Cerebellar nuclear complex (tissue), 1 donor: Measurements from ENCODE around the gene CADM3.

Source experiments
- DNase-seq, 2 experiments: peaks; one replicate each; lab custom pipeline; 2025; lab: John Stamatoyannopoulos, UW

CADM3 gene

GRCh38 chr1:159207080-159207479 is 35.7 kb downstream of the CADM3 start:
- no peak for DNase-seq

DNA sequence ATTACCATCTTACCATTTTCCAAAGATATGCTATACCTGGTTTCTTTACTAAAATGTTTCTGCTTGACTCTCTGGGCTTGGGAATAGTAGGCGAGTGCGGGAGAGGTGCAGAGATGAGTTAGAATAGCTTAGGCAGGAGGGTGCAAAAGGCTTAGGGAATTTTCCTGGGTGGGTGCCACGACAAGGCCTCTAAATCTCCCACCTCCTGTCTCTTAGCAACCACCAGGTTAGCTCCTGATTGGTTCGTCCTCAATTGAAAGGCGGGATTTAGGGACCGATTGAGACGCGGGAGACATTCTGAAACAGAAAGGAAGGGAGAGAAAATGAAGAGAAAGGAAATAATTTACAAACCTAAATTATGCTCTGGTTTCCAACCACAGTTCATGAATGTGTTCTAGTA is 36.4 kb downstream of the CADM3 start:
- DNase-seq, result peak; percentile 67 to 86

GRCh38 chr1:159208175-159208825 is 36.9 kb downstream of the CADM3 start:
- no peak for DNase-seq

- DNase-seq, result no peak
Measured at GRCh38 chr1:159209061-159209460, 37.6 kb downstream of the CADM3 start.

- DNase-seq, result peak in 1 of 2 experiments; percentile 35
Measured at GRCh38 chr1:159211331-159212136, 40.1 kb downstream of the CADM3 start.

GRCh38 chr1:159212596-159212995 is 41.2 kb downstream of the CADM3 start:
- DNase-seq, result no peak

DNA sequence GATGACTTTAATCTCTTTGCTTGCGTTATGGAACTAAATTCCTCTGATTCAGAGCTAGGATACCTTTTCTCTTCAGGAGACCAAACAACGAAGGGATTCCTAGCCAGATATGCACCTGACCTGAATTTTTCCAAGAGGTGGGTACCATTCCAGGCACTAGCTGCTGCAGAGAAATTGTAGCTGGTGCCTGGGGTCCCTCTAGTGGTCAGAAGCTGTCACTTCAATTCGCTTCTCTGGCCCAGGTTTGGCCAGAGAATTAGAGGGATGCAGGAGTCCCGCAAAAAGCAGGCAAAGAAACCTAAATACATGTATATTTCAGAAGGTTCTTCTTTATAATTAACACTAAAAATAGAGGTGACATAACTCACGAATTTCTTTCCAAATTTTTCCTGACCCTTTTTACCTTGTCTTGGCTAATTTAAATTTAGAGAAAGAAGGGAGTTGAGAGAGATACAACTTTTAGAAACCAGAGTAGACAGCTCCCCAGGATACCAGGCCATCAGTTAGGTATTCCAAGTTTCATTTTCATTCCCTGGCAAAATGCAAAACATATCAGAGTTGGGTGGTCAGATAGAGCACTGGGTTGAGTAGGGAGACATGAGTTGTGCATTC is 42.8 kb downstream of the CADM3 start:
- DNase-seq, result peak in 1 of 2 experiments; percentile 56

GRCh38 chr1:159218649-159219636 is 47.5 kb downstream of the CADM3 start:
- DNase-seq, result no peak

DNA sequence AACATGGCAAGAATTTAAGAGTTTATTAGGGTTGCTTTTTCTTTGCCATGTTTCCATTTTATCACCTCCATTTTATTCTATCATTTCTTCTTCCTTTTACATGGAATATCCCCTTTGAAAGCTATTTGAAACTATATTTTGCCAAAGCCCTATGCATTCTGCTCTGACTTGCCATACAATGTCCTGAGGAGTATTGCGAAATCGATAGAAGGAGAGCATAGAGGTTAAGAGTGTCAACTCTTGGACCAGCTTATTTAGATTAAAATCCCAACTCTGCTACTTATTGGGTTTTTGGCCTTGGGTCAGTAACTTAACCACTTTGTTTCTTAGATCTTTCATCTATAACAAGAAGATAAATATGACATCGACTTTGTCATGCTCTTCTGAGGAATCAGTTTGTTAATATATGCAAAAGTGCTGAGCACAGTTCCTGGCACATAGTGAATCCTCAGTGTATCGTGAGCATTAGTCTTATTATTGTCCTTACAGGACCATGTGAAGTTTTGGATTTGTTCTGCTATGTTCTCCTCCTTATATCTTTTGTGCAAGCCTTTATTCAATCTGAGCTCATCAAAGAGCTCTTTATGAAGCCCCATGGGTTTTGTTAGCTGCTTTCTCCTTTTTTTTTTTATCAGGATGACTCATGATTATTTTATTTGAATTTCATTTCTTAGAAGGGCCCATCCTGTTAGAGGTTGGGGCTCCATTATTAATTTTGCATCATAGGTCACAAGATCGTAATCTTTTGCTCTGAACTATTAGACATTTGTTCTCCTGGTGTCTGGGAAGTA is 50.9 kb downstream of the CADM3 start:
- DNase-seq, result no peak

GRCh38 chr1:159223004-159223403 is 51.6 kb downstream of the CADM3 start:
- DNase-seq, result no peak

DNA sequence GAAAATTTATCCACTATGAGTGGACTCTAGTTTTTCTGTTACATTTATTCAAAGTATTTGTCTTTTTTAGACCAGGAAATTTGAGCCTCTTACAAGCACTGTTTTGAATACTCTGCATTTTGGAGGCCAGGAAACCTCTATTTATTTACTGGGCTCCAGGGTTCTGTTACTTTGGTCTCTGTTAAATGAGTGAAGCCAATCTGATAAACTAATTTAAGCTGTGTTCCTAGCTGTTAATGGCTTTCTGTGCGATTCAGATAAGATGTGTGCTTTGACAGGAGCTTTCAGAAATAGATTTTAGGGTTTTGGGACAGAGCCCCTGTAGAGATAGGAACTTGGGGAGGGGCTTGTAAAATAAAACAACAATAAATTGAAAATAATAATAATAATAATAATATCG is 57.1 kb downstream of the CADM3 start:
- DNase-seq, result no peak

- DNase-seq, result peak; percentile 18 to 46
Measured at GRCh38 chr1:159229260-159229885, 58.0 kb downstream of the CADM3 start.

DNA sequence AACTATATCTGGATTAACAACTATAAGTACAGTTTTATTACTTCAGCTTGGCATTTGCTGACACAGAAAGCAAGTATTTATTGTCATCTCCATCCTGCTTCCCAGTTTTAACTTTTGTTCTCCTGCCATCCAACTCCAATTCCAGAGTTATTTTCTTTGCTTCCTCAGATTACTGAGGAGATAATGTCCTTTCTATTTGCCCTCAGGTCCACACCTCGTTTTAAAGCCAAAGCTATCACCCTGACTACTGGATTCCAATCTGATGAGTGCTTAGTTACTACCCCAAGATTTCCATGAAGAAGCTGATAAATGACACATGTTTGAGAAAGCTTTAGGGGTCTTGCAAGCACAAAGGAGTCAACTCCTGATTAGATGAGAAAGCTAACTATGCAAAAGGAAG is 58.5 kb downstream of the CADM3 start:
- no peak for DNase-seq

DNA sequence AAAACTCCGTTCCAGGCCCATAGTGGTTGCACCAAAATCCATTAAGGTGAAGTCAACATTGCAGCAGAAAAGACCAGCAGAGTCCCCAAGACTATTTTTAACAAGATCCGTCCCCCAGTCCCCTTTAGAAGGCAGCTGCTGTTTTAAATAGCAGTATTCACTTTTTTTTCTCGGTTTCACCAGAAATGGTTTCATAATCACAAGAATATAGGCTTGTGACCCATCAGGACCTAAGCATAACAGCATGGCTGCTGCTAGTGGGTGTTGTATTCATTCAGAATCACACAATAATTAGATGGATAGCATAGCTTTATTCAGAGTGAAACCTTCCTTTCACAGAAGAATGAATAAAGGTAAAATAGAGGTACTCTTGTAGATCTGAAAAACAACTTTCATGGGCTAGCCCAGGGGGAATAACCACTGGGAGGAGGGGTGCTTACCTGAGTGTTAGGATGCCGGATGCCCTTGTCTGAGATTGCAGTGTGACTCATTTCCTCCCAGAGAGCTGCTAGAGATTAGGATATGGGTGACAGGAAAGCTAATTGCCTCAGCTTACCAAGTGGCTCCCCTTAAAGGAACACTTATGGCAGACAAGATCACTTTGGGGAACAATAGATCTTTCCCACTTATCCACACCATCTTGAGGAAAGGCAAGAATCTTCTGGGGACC is 68.3 kb downstream of the CADM3 start:
- no peak for DNase-seq

DNA sequence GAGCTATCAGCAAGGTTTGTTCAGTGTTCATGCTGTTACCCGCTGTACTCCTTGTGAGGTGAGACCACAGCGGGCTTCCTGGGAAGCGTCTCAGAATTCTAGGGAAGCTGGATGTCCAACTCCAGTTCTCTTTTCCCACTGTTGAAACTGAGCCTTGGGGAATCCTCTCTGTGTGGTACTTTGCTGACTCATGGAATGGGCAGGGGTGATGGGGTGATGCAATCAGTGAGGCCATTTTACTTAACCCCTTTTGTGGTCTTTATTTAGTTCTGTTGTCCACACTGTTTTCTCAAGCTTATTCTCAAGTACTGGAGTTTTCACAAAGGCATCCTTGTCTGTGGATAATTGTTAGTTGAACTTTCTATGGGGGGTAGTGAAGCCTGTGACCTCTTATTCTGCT is 75.9 kb downstream of the CADM3 start:
- DNase-seq, result no peak

DNA sequence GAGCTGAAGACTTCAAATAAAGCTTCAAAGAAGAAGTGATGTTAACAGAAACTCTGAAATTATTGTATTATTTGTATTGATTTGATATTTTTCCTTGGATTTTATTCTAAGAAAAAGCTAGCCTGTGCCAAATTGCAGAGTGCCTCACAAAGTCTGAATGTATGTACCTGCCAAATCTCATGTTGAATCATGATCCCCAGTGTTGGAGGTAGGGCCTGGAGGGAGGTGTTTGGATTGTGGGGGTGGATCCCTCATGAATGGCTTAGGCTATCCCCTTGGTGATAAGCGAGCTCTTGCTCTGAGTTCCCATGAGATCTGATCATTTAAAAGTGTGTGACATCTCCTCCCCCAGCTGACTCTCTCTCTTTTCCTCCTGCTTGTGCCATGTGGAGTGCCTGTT is 76.9 kb downstream of the CADM3 start:
- no peak for DNase-seq

DNA sequence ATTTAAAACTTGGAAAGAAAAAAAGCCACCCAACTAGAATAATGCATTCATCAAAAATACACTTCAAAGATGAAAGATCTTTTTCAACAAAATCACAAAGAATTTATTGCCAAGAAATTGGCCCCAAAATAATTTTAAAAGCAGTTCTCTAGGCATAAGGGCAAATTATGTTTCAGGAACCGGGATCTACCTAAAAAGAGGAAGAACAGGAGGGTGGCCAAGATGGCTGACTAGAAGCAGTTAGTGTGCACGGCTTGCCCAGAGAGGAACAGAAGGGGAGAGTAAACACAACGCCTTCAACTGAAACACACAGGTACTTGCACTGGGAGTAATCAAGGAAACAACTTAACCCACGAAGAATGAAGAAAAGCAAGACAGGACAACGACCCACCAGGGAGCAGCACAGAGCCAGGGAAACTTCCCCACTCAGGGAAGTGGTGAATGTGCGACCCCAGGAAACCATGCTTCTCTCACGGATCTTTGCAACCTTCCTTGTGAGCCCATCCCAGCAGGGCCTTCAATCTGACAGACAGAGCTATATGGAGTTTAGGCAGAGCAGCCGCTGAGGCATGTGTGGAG is 79.3 kb downstream of the CADM3 start:
- DNase-seq, result no peak
